ENCODE results near the gene GPANK1.

The GPANK1 gene

DNA sequence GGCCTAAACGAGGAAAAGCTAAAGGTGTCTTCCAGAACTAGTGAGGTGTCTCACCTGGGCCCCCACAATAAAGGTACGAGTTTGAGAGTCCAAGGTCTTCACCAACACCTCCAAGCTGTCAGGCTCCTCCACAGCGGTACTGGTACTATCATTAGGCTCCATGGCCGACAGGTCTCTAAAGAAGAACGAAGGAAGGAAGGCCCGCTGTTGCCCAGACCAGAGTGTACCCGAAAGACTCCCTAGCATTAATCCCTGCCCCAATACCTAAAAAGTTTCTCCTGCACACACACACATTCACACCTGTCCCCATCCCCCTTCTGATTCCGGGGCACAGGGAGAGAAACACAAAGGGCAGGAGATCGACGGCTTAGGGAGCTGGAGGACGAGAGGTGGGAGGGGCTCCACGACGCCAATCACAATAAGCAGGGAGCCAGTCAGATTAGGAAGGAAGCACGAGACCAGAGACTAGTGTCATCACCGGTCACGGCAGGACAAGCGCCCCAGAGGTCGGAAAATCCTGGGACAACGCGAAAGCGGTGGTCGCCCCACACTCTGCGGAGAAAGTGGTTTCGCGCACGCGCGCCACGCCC, 13.1 kb downstream of the GPANK1 start:
- Histone ChIP-seq H3K27me3 (ENCODE audit: low read depth, low read length) (no peaks in the 10 kb centered on the region), H3K4me3 (ENCODE audit: low read depth in 1 of 2, low read length in 2 of 2) (peak overlapping the region; percentile 77), H3K27ac (ENCODE audit: low read length) (peak overlapping the region; percentile 99), H3K4me1 (ENCODE audit: control insufficient read depth in 1 of 2, insufficient read depth in 2 of 2, low read length in 2 of 2) (peaks cover 3 to 25% of the 10 kb centered on the region in 2 donors), H3K9me3 (ENCODE audit: control insufficient read depth in 1 of 2, low read length in 2 of 2) (no peaks in the 10 kb centered on the region), H3K36me3 (ENCODE audit: control insufficient read depth in 1 of 2, insufficient read depth in 2 of 2, low read length in 2 of 2) (peaks cover 25 to 51% of the 10 kb centered on the region in 2 donors)

DNA sequence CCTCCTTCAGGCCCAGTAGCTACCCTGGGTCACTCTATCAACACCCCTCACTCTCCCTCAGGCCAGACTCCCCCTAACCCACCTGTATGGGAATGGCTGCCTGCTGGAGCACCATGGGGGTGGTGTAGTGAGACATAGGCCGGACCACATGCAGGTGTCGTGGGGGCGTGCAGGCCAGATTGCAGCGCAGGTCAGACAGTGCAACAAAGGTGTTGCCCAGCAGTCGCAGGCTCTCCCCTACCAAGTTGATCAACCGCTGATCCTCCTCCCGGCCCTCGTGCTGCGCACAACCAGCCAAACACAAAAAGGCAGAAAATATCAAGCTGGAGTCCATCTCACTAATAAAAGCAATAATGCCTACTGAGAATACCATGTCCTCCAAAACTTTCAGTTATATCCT, 19.5 kb downstream of the GPANK1 start:
- Histone ChIP-seq H3K4me1 (ENCODE audit: control insufficient read depth in 1 of 2, insufficient read depth in 2 of 2, low read length in 2 of 2) (peaks cover 3% of the 10 kb centered on the region in 2 donors), H3K36me3 (ENCODE audit: control insufficient read depth in 1 of 2, insufficient read depth in 2 of 2, low read length in 2 of 2) (peaks cover 75 to 89% of the 10 kb centered on the region in 2 donors), H3K4me3 (ENCODE audit: low read depth in 1 of 2, low read length in 2 of 2) (no peak overlapping the region), H3K9me3 (ENCODE audit: control insufficient read depth in 1 of 2, low read length in 2 of 2) (no peaks in the 10 kb centered on the region), H3K27me3 (ENCODE audit: low read depth, low read length) (no peaks in the 10 kb centered on the region), H3K27ac (ENCODE audit: low read length) (no peak overlapping the region)

DNA sequence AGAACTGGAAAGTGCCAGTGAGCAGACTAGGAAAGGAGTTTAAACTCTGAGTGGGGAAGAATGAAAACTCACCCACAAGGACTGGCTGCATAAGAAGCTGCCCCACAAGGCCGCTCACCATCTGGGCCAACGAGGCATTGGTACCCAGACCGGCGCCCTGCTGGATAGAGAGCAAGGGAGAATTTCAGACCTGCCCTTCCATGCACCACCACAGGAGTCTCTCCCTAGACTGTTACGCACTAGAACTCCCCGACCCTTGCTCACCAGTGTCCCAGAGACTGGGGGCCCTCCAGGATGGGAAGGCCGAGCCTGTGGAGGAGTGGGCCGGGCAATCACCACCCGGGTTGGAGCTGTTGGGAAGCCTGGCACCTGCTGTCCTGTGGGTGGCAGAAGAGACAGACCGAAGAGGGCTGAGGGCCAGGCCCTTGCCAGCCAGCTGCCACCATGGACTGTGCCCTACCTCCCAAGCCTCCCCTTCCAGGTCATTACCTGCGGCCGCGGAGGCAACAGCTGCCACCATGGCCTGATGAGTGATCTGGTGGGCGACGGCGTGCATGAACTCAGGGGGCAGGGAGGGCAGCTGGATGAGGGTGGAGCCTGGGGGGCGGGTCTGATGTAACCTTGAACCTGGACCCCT, 20.9 kb downstream of the GPANK1 start:
- Histone ChIP-seq H3K36me3 (ENCODE audit: control insufficient read depth in 1 of 2, insufficient read depth in 2 of 2, low read length in 2 of 2) (peaks cover 82 to 95% of the 10 kb centered on the region in 2 donors), H3K4me3 (ENCODE audit: low read depth in 1 of 2, low read length in 2 of 2) (no peak overlapping the region), H3K27ac (ENCODE audit: low read length) (no peak overlapping the region), H3K27me3 (ENCODE audit: low read depth, low read length) (no peaks in the 10 kb centered on the region), H3K9me3 (ENCODE audit: control insufficient read depth in 1 of 2, low read length in 2 of 2) (no peaks in the 10 kb centered on the region), H3K4me1 (ENCODE audit: control insufficient read depth in 1 of 2, insufficient read depth in 2 of 2, low read length in 2 of 2) (no peaks in the 10 kb centered on the region)

DNA sequence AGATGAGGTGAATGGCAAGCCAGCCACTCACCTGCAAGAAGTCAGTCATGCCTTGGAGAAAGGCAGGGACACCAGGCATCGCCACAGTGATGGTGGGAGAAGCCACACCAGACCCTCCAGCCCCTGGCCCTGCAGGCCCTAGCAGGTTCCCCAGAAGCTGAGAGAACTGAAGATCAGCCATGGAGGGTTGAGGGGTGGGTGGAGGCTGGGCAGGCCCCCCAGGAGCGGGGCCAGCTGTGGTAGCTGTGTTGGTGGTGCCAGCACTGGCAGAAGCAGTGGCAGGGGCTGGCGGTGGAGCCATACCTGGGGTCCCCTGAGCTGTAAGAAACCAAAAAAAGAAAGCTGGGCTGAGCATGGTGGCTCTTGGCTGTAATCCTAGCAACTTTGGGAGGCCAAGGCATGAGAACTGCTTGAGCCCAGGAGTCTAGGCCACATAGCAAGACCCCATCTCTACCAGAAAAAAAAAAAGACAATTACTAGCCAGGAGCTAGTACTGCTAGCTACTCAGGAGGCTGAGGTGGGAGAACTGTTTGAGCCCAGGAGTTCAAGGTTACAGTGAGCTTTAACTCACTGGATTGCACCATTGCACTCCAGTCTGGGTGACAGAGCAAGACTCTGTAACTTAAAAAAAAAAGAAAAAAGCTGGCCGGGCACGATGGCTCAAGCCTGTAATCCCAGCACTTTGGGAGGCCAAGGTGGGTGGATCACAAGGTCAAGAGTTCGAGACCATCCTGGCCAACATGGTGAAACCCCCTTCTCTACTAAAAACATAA, 21.8 kb downstream of the GPANK1 start:
- H3K4me3 ChIP-seq (ENCODE audit: low read depth in 1 of 2, low read length in 2 of 2) = no peak overlapping the region
- H3K27ac ChIP-seq (ENCODE audit: low read length) = no peak overlapping the region
- H3K4me1 ChIP-seq (ENCODE audit: control insufficient read depth in 1 of 2, insufficient read depth in 2 of 2, low read length in 2 of 2) = no peaks in the 10 kb centered on the region
- H3K36me3 ChIP-seq (ENCODE audit: control insufficient read depth in 1 of 2, insufficient read depth in 2 of 2, low read length in 2 of 2) = peaks cover 72 to 95% of the 10 kb centered on the region in 2 donors
- H3K9me3 ChIP-seq (ENCODE audit: control insufficient read depth in 1 of 2, low read length in 2 of 2) = no peaks in the 10 kb centered on the region
- no peaks in the 10 kb centered on the region for H3K27me3 ChIP-seq (ENCODE audit: low read depth, low read length)

DNA sequence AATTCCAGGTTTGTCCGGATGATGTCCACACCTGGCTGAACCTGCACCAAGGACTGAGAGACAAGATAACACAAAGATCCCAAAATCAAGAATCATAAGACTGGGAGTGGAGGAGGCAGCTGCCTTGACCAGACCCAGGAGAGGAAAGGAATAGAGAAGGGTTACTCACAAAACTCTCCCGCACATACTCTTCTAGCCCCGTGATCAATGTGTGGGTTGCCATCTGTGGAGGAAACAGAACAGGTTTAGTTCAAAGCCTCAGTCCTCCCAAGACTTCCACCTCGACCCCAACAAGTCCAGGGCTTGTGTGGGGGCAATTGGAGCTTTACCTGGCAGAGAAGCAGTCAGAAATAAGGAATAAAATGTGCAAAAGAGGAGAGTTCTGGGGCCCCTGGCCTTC, 23.4 kb downstream of the GPANK1 start:
- no peak overlapping the region for H3K4me3 ChIP-seq (ENCODE audit: low read depth in 1 of 2, low read length in 2 of 2)
- H3K9me3 ChIP-seq (ENCODE audit: control insufficient read depth in 1 of 2, low read length in 2 of 2) = no peaks in the 10 kb centered on the region
- H3K36me3 ChIP-seq (ENCODE audit: control insufficient read depth in 1 of 2, insufficient read depth in 2 of 2, low read length in 2 of 2) = peaks cover 75 to 97% of the 10 kb centered on the region in 2 donors
- no peaks in the 10 kb centered on the region for H3K4me1 ChIP-seq (ENCODE audit: control insufficient read depth in 1 of 2, insufficient read depth in 2 of 2, low read length in 2 of 2)
- no peak overlapping the region for H3K27ac ChIP-seq (ENCODE audit: low read length)
- no peaks in the 10 kb centered on the region for H3K27me3 ChIP-seq (ENCODE audit: low read depth, low read length)

DNA sequence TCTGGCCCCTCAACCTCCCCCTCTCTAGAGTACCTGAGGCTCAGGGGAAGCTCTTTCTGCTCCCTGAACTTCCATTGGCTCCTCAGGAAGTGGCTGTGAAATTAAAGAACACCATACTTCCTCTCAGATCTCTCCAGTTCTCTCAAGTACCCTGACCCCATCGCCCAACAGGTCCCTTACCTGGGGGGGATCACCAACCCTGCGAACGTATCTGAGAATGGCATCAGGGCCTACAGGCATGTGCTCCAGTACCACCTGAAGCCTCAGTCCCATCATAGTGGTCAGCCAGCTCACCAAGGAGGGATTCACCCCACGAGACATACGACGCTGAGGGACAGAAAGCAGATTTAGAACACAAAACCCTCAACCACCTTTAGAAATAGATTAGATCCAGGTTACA, 24.2 kb downstream of the GPANK1 start:
- Histone ChIP-seq H3K27ac (ENCODE audit: low read length) (no peak overlapping the region), H3K4me3 (ENCODE audit: low read depth in 1 of 2, low read length in 2 of 2) (no peak overlapping the region), H3K27me3 (ENCODE audit: low read depth, low read length) (no peaks in the 10 kb centered on the region), H3K9me3 (ENCODE audit: control insufficient read depth in 1 of 2, low read length in 2 of 2) (no peaks in the 10 kb centered on the region), H3K36me3 (ENCODE audit: control insufficient read depth in 1 of 2, insufficient read depth in 2 of 2, low read length in 2 of 2) (peaks cover 79 to 97% of the 10 kb centered on the region in 2 donors), H3K4me1 (ENCODE audit: control insufficient read depth in 1 of 2, insufficient read depth in 2 of 2, low read length in 2 of 2) (no peaks in the 10 kb centered on the region)

DNA sequence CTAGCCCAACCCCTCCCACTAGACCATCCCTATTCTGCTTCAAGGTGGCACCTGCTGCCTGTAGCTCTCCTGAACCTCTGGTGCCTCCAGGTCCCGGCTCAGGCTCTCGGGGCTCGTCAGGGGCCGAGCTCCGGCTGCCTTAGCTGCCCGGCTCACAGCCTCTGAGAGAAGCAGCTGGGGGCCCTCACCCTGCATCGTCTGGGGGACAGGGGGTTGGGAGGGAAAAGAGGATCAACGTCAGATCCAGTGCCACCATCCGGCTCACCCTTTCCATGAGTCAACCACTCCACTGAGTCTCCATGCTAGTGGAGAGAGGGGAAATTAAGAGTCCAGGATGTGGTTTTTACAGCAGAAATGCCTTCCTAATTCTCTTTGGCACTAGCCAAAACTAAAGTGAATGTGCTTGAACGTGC, 25.3 kb downstream of the GPANK1 start:
- Histone ChIP-seq H3K9me3 (ENCODE audit: control insufficient read depth in 1 of 2, low read length in 2 of 2) (no peaks in the 10 kb centered on the region), H3K27me3 (ENCODE audit: low read depth, low read length) (no peaks in the 10 kb centered on the region), H3K4me3 (ENCODE audit: low read depth in 1 of 2, low read length in 2 of 2) (no peak overlapping the region), H3K36me3 (ENCODE audit: control insufficient read depth in 1 of 2, insufficient read depth in 2 of 2, low read length in 2 of 2) (peaks cover 79 to 97% of the 10 kb centered on the region in 2 donors), H3K4me1 (ENCODE audit: control insufficient read depth in 1 of 2, insufficient read depth in 2 of 2, low read length in 2 of 2) (no peaks in the 10 kb centered on the region), H3K27ac (ENCODE audit: low read length) (no peak overlapping the region)

DNA sequence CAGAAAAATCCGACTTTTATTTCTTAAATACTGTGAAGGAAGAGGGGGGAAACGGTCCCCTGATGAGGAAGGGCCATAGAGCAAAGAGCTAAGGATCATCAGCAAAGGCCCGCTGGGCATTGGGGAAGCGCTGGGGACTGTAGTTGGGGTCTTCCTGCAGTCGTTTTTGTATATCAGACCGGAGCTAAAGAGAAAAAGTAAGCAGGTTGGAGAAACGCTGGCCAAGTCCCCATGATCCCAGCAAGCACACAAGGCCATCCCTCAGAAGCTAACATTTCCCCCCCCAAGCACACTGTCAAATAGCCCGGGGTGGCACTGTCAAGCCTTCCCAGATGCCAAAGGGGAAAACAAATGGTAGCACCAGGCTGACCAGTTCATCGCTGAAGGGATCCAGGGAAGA, 25.8 kb downstream of the GPANK1 start:
- H3K27ac ChIP-seq (ENCODE audit: low read length) = no peak overlapping the region
- no peaks in the 10 kb centered on the region for H3K4me1 ChIP-seq (ENCODE audit: control insufficient read depth in 1 of 2, insufficient read depth in 2 of 2, low read length in 2 of 2)
- no peak overlapping the region for H3K4me3 ChIP-seq (ENCODE audit: low read depth in 1 of 2, low read length in 2 of 2)
- no peaks in the 10 kb centered on the region for H3K27me3 ChIP-seq (ENCODE audit: low read depth, low read length)
- no peaks in the 10 kb centered on the region for H3K9me3 ChIP-seq (ENCODE audit: control insufficient read depth in 1 of 2, low read length in 2 of 2)
- H3K36me3 ChIP-seq (ENCODE audit: control insufficient read depth in 1 of 2, insufficient read depth in 2 of 2, low read length in 2 of 2) = peaks cover 79 to 97% of the 10 kb centered on the region in 2 donors

DNA sequence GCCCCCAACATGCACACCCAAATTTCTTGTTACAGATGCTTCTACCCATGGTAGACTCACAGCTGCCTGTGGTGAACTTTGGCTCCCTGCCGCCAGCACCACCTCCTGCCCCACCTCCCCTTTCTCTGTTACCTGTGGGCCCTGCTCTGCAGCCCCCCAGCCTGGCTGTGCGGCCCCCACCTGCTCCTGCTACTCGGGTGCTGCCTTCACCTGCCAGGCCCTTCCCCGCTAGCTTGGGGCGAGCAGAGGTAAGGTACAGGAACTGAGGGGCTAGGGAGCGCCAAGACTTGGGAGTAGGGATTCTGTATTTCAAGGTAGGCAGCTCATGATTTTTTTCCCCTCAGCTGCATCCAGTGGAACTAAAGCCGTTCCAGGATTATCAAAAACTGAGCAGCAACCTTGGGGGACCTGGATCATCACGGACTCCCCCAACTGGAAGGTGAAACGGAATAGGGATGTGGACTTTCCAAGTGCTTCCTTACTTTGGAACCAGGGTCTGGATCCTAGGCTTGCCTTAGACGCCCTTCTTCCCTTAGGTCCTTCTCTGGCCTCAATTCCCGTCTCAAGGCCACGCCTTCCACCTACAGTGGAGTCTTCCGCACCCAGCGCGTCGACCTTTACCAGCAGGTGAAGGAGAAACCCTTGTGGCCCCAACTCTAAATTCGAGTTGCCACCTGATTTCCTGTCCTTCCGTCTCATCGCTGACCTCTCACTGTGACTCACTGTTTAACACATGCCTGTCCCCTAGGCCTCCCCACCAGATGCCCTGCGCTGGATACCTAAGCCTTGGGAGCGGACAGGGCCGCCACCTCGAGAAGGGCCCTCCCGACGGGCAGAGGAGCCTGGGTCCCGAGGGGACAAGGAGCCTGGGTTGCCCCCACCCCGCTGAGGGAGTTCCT, 27.9 kb downstream of the GPANK1 start:
- Histone ChIP-seq H3K4me1 (ENCODE audit: control insufficient read depth in 1 of 2, insufficient read depth in 2 of 2, low read length in 2 of 2) (peaks cover 0 to 3% of the 10 kb centered on the region in 2 donors), H3K4me3 (ENCODE audit: low read depth in 1 of 2, low read length in 2 of 2) (no peak overlapping the region), H3K27ac (ENCODE audit: low read length) (no peak overlapping the region), H3K27me3 (ENCODE audit: low read depth, low read length) (no peaks in the 10 kb centered on the region), H3K9me3 (ENCODE audit: control insufficient read depth in 1 of 2, low read length in 2 of 2) (no peaks in the 10 kb centered on the region), H3K36me3 (ENCODE audit: control insufficient read depth in 1 of 2, insufficient read depth in 2 of 2, low read length in 2 of 2) (peaks cover 75 to 96% of the 10 kb centered on the region in 2 donors)

DNA sequence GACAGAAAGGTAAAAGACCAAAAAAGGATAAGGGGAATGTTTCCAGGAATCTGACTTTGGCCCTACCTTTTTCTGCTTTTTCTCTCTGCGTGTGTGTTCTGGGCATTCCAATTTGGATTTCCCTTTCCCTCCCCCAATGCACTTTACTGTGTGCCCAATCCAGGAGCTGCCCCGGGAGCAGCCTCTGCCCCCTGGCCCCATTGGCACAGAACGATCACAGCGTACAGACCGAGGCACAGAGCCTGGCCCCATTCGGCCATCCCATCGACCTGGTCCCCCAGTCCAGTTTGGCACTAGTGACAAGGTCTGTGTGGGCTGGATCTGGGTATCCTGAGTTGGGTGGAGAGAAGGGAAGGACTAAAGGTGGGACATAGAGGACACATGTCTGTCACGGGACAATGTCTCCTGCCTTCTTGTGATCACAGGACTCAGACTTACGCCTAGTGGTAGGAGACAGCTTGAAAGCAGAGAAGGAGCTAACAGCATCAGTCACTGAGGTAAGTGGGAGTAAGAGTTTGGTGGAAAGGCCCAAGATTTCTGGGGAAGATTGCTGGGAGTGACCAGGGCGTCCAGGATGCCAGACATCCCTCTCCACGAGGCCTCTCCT, 29.7 kb downstream of the GPANK1 start:
- Histone ChIP-seq H3K9me3 (ENCODE audit: control insufficient read depth in 1 of 2, low read length in 2 of 2) (no peaks in the 10 kb centered on the region), H3K4me1 (ENCODE audit: control insufficient read depth in 1 of 2, insufficient read depth in 2 of 2, low read length in 2 of 2) (peaks cover 0 to 3% of the 10 kb centered on the region in 2 donors), H3K27ac (ENCODE audit: low read length) (no peak overlapping the region), H3K4me3 (ENCODE audit: low read depth in 1 of 2, low read length in 2 of 2) (no peak overlapping the region), H3K27me3 (ENCODE audit: low read depth, low read length) (no peaks in the 10 kb centered on the region), H3K36me3 (ENCODE audit: control insufficient read depth in 1 of 2, insufficient read depth in 2 of 2, low read length in 2 of 2) (peaks cover 71 to 96% of the 10 kb centered on the region in 2 donors)

Data from muscle layer of duodenum (tissue), 2 donors.